Measurements from ENCODE around the gene ANKRD23.

The ANKRD23 gene

DNA sequence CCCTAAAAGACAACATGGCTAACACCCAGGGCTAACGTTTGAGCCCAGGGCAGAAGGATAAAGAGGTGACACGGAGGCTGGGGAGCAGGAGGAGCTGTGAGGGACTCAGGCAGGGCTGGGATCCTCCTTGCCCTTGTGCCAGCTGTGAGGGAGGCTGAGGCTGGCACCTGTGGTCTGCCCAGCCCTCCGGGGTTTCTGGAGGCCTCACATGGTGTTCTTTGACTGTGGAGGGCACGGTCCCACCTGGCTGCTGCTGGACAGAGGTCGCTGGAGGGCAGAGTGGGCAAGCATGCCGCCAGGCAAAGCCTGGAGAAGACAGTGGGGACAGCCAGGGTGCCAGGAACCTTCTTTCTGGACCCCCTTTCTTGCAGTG is 54.6 kb downstream of the ANKRD23 start:
- Histone ChIP-seq H3K9me3 (no peaks in the 10 kb centered on the region), H3K27me3 (no peaks in the 10 kb centered on the region), H3K4me3 (ENCODE audit: low read depth in 1 of 2, low read length in 1 of 2) (no peak overlapping the region), H3K36me3 (no peaks in the 10 kb centered on the region), H3K27ac (no peak overlapping the region), H3K4me1 (ENCODE audit: control insufficient read depth in 1 of 2, insufficient read depth in 1 of 2, low read depth in 1 of 2, low read length in 1 of 2) (no peaks in the 10 kb centered on the region)
- no peak for TF ChIP-seq CTCF (IDR thresholded peaks at IDR 0.05)

GRCh38 chr2:96788442-96789244 is 55.2 kb downstream of the ANKRD23 start:
- H3K4me3 ChIP-seq (ENCODE audit: low read depth in 1 of 2, low read length in 1 of 2) = no peak overlapping the region
- H3K9me3 ChIP-seq = no peaks in the 10 kb centered on the region
- no peaks in the 10 kb centered on the region for H3K4me1 ChIP-seq (ENCODE audit: control insufficient read depth in 1 of 2, insufficient read depth in 1 of 2, low read depth in 1 of 2, low read length in 1 of 2)
- TF ChIP-seq CTCF (IDR thresholded peaks at IDR 0.05) = no peak
- H3K27ac ChIP-seq = no peak overlapping the region
- H3K36me3 ChIP-seq = no peaks in the 10 kb centered on the region
- H3K27me3 ChIP-seq = no peaks in the 10 kb centered on the region
